GM11168 (cell line): ENCODE measurements around the gene SUPT3H.
"Not testable (repeated sequence)": the region's sequence is repeated elsewhere in the genome, so short reads cannot be mapped to it uniquely, and the experiment has no call there.

Experiments used
- in situ Hi-C: fragments of 300-500 bp; cut with MboI; formaldehyde crosslinking; loops from one replicate; pipeline ENCODE4 v1.12.0; 2022; ENCODE audit warnings: low sequenced_read_pairs; ENCODE audit not compliant: unreplicated experiment

Gene SUPT3H

DNA sequence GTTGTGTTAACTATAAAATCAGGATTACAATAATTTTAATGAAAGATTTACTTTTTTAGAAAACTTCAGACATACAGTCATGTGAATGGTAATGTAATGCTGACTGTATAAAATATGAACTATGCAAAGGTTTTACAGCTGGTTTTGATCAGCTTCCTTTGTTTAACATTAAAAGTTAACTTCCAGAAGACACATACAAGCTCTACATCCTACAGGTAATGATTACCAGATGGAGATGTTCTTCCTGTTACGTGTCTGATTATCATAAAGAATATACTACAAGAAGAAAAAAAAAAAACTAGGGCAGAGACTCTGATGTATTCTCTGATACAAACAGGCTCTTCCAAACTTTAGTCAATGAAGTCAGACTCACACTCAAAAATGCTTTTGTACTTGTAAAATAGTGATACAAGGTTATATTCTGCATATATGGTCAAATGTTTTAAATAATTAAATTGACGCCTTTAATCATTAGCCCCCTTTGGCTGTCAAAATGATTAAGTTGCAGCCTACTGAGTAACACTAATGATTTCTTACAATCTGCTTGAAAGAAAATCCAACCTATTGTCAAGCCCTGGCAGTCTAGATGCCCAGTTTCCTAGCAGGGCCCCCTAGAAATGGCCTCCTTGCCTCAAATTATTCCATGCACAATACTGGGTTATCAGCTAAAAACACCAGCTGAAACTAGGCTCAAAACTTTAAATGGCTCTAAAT, 301.4 kb downstream of the SUPT3H start:
- in situ Hi-C loops: no loop called here

- in situ Hi-C loops: no loop called here
These were observed 302.5 kb downstream of the SUPT3H start for GRCh38 chr6:45075246-45075645.

- in situ Hi-C loops: no loop called here
These were observed 303.3 kb downstream of the SUPT3H start for GRCh38 chr6:45074439-45074838.

DNA sequence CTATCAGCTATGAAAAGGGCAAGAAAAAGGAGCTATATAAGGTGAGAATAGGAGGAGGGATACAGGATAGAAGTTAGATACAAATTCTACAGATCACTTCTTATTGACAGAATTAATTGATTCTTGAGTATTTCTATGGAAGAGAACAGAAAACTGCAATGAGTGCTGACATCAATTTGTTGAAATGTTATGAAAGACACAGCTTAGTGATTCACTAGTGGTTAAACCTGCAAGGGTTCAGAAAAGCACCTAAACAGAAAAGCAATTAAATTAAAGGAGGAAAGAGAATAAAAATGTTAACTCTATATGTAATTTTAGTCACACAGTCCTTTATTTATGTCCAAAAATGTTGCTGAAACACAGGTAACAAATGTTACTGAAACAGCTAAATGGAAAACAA, 304.0 kb downstream of the SUPT3H start:
- in situ Hi-C loops: no loop called here

GRCh38 chr6:45072673-45073072, 305.1 kb downstream of the SUPT3H start:
- in situ Hi-C loops: no loop called here

- in situ Hi-C loops: no loop called here
These were observed 305.7 kb downstream of the SUPT3H start for GRCh38 chr6:45072016-45072415.

DNA sequence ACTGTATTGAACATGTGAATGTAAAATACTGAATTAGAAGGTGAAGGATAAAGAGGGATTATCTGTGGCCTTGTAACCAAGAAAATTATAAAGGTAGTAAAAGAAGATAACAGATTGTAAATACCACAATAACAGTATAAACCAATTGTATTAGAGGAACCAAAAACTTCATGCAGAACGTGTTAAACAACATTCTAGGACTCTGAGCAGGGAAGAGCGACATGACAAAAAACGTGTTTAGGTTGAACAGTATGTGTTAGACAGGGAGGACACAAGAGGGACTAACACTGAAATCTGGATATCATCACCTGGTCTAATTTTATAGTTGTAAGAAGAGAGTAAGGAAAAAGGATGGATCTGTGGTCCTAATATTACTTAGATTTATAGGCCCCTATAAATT, 308.6 kb downstream of the SUPT3H start:
- in situ Hi-C loops: no loop called here

GRCh38 chr6:45067446-45067845, 310.3 kb downstream of the SUPT3H start:
- in situ Hi-C loops: not testable (repeated sequence)

GRCh38 chr6:45062659-45063058, 315.1 kb downstream of the SUPT3H start:
- in situ Hi-C loops: not testable (repeated sequence)

DNA sequence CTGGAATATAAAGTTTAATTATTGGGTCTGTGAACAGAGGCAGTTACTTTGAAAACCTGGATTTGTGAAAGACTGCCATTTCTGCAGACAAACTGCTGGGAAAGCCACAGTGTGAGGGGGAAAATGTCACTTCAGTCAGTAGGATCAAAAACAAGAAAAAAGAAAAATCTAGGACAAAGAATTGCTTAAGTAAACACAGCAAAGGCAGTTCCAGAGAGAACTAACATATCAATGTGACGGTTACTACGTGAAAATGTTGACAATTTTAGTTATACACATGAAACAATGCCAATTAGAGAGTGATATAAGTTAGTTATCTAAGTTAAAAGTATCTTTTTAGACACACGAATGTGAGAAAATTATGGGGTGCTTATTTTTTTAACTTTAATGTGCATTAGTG, 320.0 kb downstream of the SUPT3H start:
- in situ Hi-C loops: no loop called here

GRCh38 chr6:45054610-45055009, 323.1 kb downstream of the SUPT3H start:
- in situ Hi-C loops: no loop called here

GRCh38 chr6:45052325-45052724, 325.4 kb downstream of the SUPT3H start:
- in situ Hi-C loops: no loop called here

- in situ Hi-C loops: no loop called here
These were observed 328.4 kb downstream of the SUPT3H start for GRCh38 chr6:45049188-45049843.

DNA sequence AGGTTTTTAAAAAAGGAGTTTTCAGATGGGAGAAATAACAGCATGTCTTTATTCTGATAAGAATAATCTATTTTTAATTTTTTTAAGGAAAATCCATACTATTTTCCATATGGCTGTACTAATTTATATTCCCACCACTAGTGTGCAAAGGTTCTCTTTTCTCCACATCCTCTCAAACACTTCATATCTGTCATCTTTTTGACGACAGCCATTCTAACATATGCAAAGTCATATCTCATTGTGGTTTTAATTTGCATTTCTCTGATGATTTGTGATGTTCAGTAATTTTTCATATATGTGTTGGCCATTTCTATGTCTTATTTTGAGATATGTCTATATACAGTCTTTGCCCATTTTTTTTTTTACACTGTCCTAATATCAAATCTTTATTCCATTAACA, 330.2 kb downstream of the SUPT3H start:
- in situ Hi-C loops: no loop called here

- in situ Hi-C loops: no loop called here
These were observed 332.5 kb downstream of the SUPT3H start for GRCh38 chr6:45045253-45045601.

DNA sequence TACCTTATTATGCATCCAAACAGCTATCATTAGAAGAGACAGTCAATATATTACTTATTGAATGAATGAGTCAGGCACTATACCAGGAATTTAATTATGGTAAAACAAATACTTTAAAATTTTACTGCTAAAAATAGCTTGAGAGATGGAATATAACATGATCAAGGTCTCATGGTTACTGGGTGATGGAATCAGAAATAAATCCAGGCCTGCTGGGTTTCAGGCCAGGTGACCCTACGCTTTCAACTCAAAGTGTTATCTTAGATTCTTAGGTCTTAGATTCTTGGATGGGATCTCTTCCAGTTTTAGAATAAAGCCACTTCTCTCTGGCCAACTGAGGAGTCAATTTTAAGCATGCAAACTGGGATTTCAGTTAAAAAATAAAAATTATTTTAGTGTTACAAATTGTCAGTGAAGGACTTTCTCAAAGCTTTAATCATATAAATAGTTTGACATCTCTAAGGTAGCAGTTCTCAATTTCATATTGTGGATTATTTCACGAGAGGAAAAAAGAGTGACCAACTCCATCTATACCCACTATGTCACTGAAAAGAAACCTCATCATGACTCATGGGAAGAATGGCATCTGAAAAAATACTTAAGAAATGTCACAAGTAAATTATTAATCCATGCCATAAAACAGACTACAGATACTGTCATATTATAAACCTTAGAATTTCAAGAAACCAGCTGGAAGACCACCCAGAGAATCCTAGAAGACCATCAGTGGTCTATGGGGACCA, 333.1 kb downstream of the SUPT3H start:
- in situ Hi-C loops: no loop called here

DNA sequence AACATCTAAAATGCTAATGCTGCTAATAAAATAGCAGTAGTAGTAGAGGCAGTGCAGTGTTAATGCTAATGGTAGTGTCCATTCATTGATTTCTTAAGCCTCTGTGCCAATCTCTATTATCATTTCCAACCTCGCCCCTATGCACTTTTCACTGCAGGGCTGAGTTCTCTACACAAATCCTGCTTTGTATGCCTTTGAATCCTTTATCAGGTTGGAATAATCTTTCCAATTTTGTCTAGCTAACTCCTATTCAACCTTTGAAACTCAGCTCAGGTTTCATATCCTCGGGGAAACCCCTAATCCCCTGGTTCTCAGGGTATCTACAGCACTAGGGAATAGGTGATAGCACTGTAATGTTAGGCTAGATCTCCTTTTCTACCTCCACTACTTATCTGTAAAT, 333.6 kb downstream of the SUPT3H start:
- in situ Hi-C loops: no loop called here

DNA sequence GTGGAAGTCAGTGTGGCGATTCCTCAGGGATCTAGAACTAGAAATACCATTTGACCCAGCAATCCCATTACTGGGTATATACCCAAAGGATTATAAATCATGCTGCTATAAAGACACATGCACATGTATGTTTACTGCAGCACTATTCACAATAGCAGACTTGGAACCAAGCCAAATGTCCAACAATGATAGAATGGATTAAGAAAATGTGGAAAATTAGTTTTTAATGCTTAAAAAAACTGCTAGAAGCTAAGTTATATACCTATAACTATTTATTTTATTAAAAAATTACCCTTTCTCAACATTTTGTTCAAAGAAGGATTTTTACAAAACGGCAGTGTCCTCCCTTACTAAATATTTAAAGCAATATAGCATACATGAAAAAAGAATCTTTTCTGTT, 335.1 kb downstream of the SUPT3H start:
- in situ Hi-C loops: not testable (repeated sequence)

- in situ Hi-C loops: no loop called here
These were observed 339.5 kb downstream of the SUPT3H start for GRCh38 chr6:45038226-45038625.

DNA sequence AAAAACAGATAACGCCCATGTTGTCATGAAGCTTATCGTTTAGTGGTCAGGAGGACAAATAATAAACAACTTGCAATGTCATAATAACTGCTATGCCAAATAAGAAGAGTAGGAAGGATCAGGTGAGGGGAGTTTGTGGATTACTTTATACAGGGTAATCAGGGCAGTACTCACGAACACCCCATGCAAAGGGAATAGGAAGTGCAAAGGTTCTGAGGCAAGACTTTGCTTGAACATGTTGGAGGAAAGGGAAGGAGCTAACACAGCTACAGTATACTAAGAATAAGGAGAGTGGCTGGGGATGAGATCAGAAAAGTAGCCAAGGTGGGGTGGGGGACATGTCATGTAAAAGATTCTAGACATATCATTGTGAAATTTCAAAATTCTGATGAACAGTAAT, 341.6 kb downstream of the SUPT3H start:
- in situ Hi-C loops: no loop called here

DNA sequence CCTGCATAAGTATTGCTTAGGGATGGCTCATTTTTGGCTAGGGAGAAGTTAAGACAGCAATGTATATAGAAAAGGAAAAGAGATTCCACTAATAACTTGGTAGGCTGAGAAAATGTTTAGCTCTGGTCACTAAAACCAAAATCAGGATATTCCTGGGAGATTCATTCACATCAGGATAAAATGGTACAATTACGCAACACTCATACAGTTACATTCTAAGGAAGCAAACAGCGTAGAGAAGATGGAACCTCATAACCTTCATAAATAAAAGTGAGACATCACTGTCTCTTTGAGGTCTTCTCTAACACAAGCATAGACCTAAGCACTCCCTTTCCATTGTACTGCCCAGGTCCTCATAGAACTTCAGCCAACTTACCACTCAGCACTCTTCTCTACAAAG, 345.3 kb downstream of the SUPT3H start:
- in situ Hi-C loops: no loop called here
